H1 (cell line): ENCODE results near the gene SNAPC2. TPM values are rescaled to one million over a fixed set of nuclear protein-coding genes. Genes with fewer than 3 reads are reported as not detected.
A peak's percentile ranks its signal among the peaks of the same experiment; 100 is the strongest.

Experiments
- CTCF ChIA-PET: fragments of 300-600 bp; sonication (Branson Sonifier 250); formaldehyde crosslinking; loops from one replicate; lab custom pipeline; 2021; ENCODE audit not compliant: partially characterized antibody; lab: Charles Lee
- POLR2A ChIA-PET: fragments of 300-600 bp; sonication (Branson Sonifier 250); formaldehyde crosslinking; loops from one replicate; lab custom pipeline; 2021; ENCODE audit warnings: inconsistent platforms; ENCODE audit not compliant: partially characterized antibody; lab: Charles Lee
- DNase-seq, 2 experiments: peaks; one replicate each; pipeline versions ENCODE4 v3.0.0 to v3.0.0-alpha.2; 2010 to 2022; ENCODE audit warnings: low spot score in 2 of 2, low read depth in 1 of 2, mixed read lengths in 1 of 2
- FAIRE-seq: peaks from 2 replicates; lab custom pipeline; 2011; peaks lifted over from hg19 to GRCh38; lab: Jason Lieb, UNC
- H2AFZ ChIP-seq: 2 replicates; pipeline ENCODE4 v1.8.1; 2012; ENCODE audit warnings: low read length, inconsistent platforms
- H2AK5ac ChIP-seq: 2 replicates; pipeline ENCODE4 v1.6.1; 2013; ENCODE audit warnings: low read depth, low read length
- H2BK120ac ChIP-seq: replicated peaks from 2 replicates; pipeline ENCODE3; 2013; ENCODE audit warnings: low read depth, low read length, inconsistent platforms
- H2BK12ac ChIP-seq: 2 replicates; pipeline ENCODE4 v1.6.1; 2013; ENCODE audit warnings: low read depth, low read length
- H2BK15ac ChIP-seq: 2 replicates; pipeline ENCODE4 v1.6.1; 2013; ENCODE audit warnings: low read length
- H2BK20ac ChIP-seq: 2 replicates; pipeline ENCODE4 v1.6.1; 2013; ENCODE audit warnings: low read length
- H2BK5ac ChIP-seq: 2 replicates; pipeline ENCODE4 v1.6.1; 2013; ENCODE audit warnings: low read depth, low read length
- H3K14ac ChIP-seq: 2 replicates; pipeline ENCODE4 v1.6.1; 2013; ENCODE audit warnings: inconsistent platforms; ENCODE audit not compliant: insufficient read length
- H3K18ac ChIP-seq: 2 replicates; pipeline ENCODE4 v1.6.1; 2013; ENCODE audit warnings: low read length; ENCODE audit errors: extremely low read depth
- H3K23ac ChIP-seq: 2 replicates; pipeline ENCODE4 v1.6.1; 2013; ENCODE audit warnings: inconsistent platforms; ENCODE audit not compliant: insufficient read length
- H3K23me2 ChIP-seq: 2 replicates; pipeline ENCODE4 v1.6.1; 2013; ENCODE audit warnings: low read depth, low read length
- H3K27ac ChIP-seq: 2 replicates; pipeline ENCODE4 v1.6.1; 2011; ENCODE audit warnings: low read depth, low read length, inconsistent platforms
- H3K27me3 ChIP-seq, 4 experiments: replicated peaks in 1 of 4; 1 replicate in 1 of 4; 2 replicates in 3 of 4; pipeline versions ENCODE4 v1.6.1 to v1.8.1; 2011 to 2013; ENCODE audit warnings: low read length in 3 of 4, mild to moderate bottlenecking in 3 of 4, inconsistent platforms in 2 of 4, mixed read lengths in 2 of 4, moderate library complexity in 1 of 4; ENCODE audit not compliant: control insufficient read depth in 3 of 4, insufficient read depth in 3 of 4; ENCODE audit errors: extremely low read depth in 1 of 4
- H3K36me3 ChIP-seq, 4 experiments: 2 replicates each; pipeline versions ENCODE4 v1.6.1 to v1.8.1; 2011 to 2013; ENCODE audit warnings: mild to moderate bottlenecking in 4 of 4, low read length in 3 of 4, moderate library complexity in 2 of 4, control low read depth in 1 of 4, inconsistent platforms in 1 of 4; ENCODE audit not compliant: insufficient read depth in 4 of 4, control insufficient read depth in 2 of 4
- H3K4ac ChIP-seq: replicated peaks from 2 replicates; pipeline ENCODE3; 2013; ENCODE audit warnings: low read length, low read depth, mixed read lengths, inconsistent platforms; ENCODE audit not compliant: insufficient read length
- H3K4me1 ChIP-seq, 4 experiments: replicated peaks in 1 of 4; 1 replicate in 1 of 4; 2 replicates in 3 of 4; pipeline versions ENCODE4 v1.6.1 to v1.8.1; 2011 to 2013; ENCODE audit warnings: low read length in 3 of 4, inconsistent platforms in 2 of 4, mixed read lengths in 1 of 4; ENCODE audit not compliant: insufficient read depth in 4 of 4, control insufficient read depth in 3 of 4
- H3K4me2 ChIP-seq, 2 experiments: 2 replicates each; pipeline versions ENCODE4 v1.6.1 to v1.8.1; 2011 to 2013; ENCODE audit warnings: low read depth in 2 of 2, low read length in 2 of 2, control low read depth in 1 of 2, inconsistent platforms in 1 of 2, mild to moderate bottlenecking in 1 of 2; ENCODE audit not compliant: insufficient read depth in 1 of 2
- H3K4me3 ChIP-seq, 4 experiments: fragments of 200-600, 300-600 bp in 1 of 4; sonication (generic), shearing (Covaris generic), sonication (Bioruptor Twin) in 1 of 4; 2 replicates each; pipeline versions ENCODE4 v1.5.1 to v1.8.1; 2011 to 2016; ENCODE audit warnings: low read length in 4 of 4, low read depth in 3 of 4, control low read depth in 2 of 4, inconsistent platforms in 2 of 4, mild to moderate bottlenecking in 2 of 4, mixed read lengths in 1 of 4, moderate library complexity in 1 of 4; ENCODE audit not compliant: insufficient read depth in 2 of 4; ENCODE audit errors: extremely low read depth in 1 of 4
- H3K56ac ChIP-seq: replicated peaks from 2 replicates; pipeline ENCODE3; 2013; ENCODE audit warnings: low read depth, mild to moderate bottlenecking, mixed read lengths, low read length, inconsistent platforms; ENCODE audit not compliant: insufficient read length
- H3K79me1 ChIP-seq: 2 replicates; pipeline ENCODE4 v1.6.1; 2013; ENCODE audit warnings: low read depth, low read length, control low read depth
- H3K79me2 ChIP-seq, 2 experiments: 2 replicates each; pipeline versions ENCODE4 v1.6.1 to v1.8.1; 2012 to 2013; ENCODE audit warnings: low read length in 2 of 2, mild to moderate bottlenecking in 2 of 2, inconsistent platforms in 1 of 2; ENCODE audit not compliant: insufficient read depth in 2 of 2, control insufficient read depth in 1 of 2
- H3K9ac ChIP-seq, 4 experiments: replicated peaks in 1 of 4; 1 replicate in 1 of 4; 2 replicates in 3 of 4; pipeline versions ENCODE4 v1.6.1 to v1.8.1; 2011 to 2013; ENCODE audit warnings: low read depth in 3 of 4, low read length in 3 of 4, control low read depth in 2 of 4, mild to moderate bottlenecking in 2 of 4, moderate library complexity in 2 of 4, inconsistent platforms in 1 of 4; ENCODE audit errors: extremely low read depth in 1 of 4
- H3K9me3 ChIP-seq, 2 experiments: 2 replicates each; pipeline versions ENCODE4 v1.6.1 to v1.8.1; 2012 to 2013; ENCODE audit warnings: mild to moderate bottlenecking in 2 of 2, moderate library complexity in 2 of 2, control low read depth in 1 of 2, inconsistent platforms in 1 of 2, low read depth in 1 of 2, low read length in 1 of 2, mixed read lengths in 1 of 2; ENCODE audit not compliant: insufficient read depth in 2 of 2
- H4K20me1 ChIP-seq, 2 experiments: replicated peaks in 1 of 2; 2 replicates each; pipeline versions ENCODE3 to v1.8.1; 2011 to 2013; ENCODE audit warnings: inconsistent platforms in 2 of 2, low read length in 2 of 2, mild to moderate bottlenecking in 1 of 2; ENCODE audit not compliant: insufficient read depth in 2 of 2, control insufficient read depth in 1 of 2
- H4K5ac ChIP-seq: 2 replicates; pipeline ENCODE4 v1.6.1; 2013; ENCODE audit warnings: low read length, low read depth, mixed read lengths, inconsistent platforms; ENCODE audit not compliant: insufficient read length
- H4K8ac ChIP-seq: 2 replicates; pipeline ENCODE4 v1.8.0; 2013; ENCODE audit warnings: mild to moderate bottlenecking, moderate library complexity, low read length, inconsistent platforms; ENCODE audit not compliant: insufficient read depth; ENCODE audit errors: extremely low read depth
- H4K91ac ChIP-seq: replicated peaks from 2 replicates; pipeline ENCODE3; 2013; ENCODE audit warnings: low read length, mixed read lengths, inconsistent platforms; ENCODE audit not compliant: insufficient read length
- ASH2L ChIP-seq: fragments of 200-600, 300-600 bp; sonication (generic); IDR thresholded peaks from one replicate; pipeline ENCODE4 v1.7.1; 2017; ENCODE audit warnings: low read length
- HDAC2 ChIP-seq, 2 experiments: fragments of 300-600 bp in 1 of 2; sonication (generic) in 1 of 2; IDR thresholded peaks; 2 replicates each; pipeline ENCODE4 v1.6.1; 2011 to 2012; ENCODE audit warnings: low read depth in 2 of 2, low read length in 2 of 2, mild to moderate bottlenecking in 2 of 2, moderate library complexity in 2 of 2, borderline replicate concordance in 1 of 2, inconsistent platforms in 1 of 2
- PHF8 ChIP-seq: fragments of 200-600 bp; sonication (generic); conservative IDR thresholded peaks from 2 replicates; pipeline ENCODE4 v1.7.1; 2012; ENCODE audit warnings: low read depth, mild to moderate bottlenecking, inconsistent platforms, low read length, moderate library complexity
- SIX5 ChIP-seq: IDR thresholded peaks from 2 replicates; pipeline ENCODE4 v1.6.1; 2011; ENCODE audit warnings: mild to moderate bottlenecking, low read depth, low read length
- SP2 ChIP-seq: IDR thresholded peaks from 2 replicates; pipeline ENCODE4 v1.6.1; 2012; ENCODE audit warnings: mild to moderate bottlenecking, low read length, inconsistent platforms
- TCF12 ChIP-seq: IDR thresholded peaks from 2 replicates; pipeline ENCODE4 v1.6.1; 2011; ENCODE audit warnings: low read depth, mild to moderate bottlenecking, low read length
- YY1 ChIP-seq: IDR thresholded peaks from 2 replicates; pipeline ENCODE4 v1.6.1; 2011; ENCODE audit warnings: low read depth, mild to moderate bottlenecking, low read length
- WGBS, 2 experiments: shearing (Covaris generic) in 1 of 2; methylation state at CpG; one replicate each; pipeline versions ENCODE4 v1.1.6 to v1.1.7; 2013 to 2015; ENCODE audit warnings: low lambda C conversion rate in 2 of 2, mixed read lengths in 2 of 2, inconsistent platforms in 1 of 2, low coverage in 1 of 2, missing lambda C conversion rate in 1 of 2; ENCODE audit not compliant: insufficient replicate concordance in 2 of 2, insufficient coverage in 1 of 2, insufficient read length in 1 of 2; ENCODE audit errors: extremely low coverage in 1 of 2, missing lambda C conversion rate in 1 of 2; 5-methylcytosine and 5-hydroxymethylcytosine counted together
- polyA plus RNA-seq, 7 experiments: library from polyadenylated mRNA; depleted of rRNA in 3 of 7; stranded (reverse) in 5 of 7; unstranded in 2 of 7; fragments of >200 nt in 5 of 7; fragments of 200-250 nt in 2 of 7; gene quantifications; 1 replicate in 5 of 7; 2 replicates in 1 of 7; 4 replicates in 1 of 7; pipeline versions ENCODE4 v1.2.1 to v1.2.3, GENCODE V29; 2011 to 2013; ENCODE audit warnings: missing spikeins in 2 of 7, mixed read lengths in 2 of 7
- total RNA-seq: library from RNA; stranded (reverse); fragmentation: NEBNext Ultra II Directional; extraction: Animal tissue kit (Norgen Biotek cat#: 25700); gene quantifications from 2 replicates; pipeline ENCODE4 v1.2.1, GENCODE V29; 2021
- TF ChIP-seq, protein P1 (sequence below): IDR thresholded peaks from 2 replicates; pipeline ENCODE4 v1.6.1; 2012; ENCODE audit warnings: inconsistent platforms
- TF ChIP-seq, protein P2 (sequence below): IDR thresholded peaks from 2 replicates; pipeline ENCODE4 v1.6.1; 2012; ENCODE audit warnings: inconsistent platforms

SNAPC2 gene
- total and polyA plus RNA-seq, 2 of the 8 experiments (the other 6 are each of a cell fraction or from before 2014, with no cell fraction given): 18.2 to 20.3 TPM

DNA sequence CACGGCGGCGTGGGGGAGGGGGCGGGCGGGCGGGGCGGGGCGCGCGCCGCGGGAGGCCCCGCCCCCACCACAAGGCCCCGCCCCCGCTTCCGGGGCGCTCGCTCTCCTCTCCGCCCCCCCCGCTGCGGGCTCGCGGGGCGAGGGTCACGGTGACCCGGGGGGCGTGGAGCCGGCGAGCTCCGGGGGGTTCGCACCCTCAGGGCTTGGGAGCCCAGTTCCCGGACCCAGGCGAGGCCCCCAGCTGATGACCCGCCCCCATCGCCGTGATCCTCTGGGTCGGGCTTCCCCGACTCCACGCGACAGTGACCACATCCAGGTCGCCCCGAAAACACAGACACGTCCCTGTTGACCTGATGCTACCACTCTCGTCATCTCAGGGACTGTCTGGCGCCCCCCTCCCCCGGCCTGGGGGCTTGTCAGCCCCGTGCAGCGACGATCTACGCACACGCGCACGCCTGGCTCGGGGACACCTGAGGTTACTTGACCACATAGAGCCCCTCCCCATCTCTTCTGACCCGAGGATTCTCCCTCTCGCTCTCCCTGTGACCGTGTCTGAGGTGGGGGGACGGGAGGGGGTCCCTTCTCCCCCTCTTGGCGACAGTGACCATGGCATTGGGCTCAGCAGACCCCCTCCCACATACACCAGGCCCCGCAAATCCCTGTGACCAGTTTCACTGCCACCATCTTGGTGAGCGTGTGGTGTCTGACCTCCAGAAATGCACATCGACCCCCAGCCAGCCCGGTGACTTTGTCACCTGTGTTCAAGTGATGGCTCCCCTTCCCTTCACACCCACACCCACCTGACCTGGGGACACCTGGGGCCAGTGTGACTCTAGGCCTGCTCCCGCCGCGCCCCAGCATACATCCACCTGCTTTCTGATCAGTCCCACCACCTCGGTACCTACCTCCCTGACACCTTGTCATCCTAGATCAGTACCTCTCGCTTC is 15.8 kb upstream of the SNAPC2 start:
- peak overlapping the region; percentile 78 for H3K18ac ChIP-seq
- H3K4me1 ChIP-seq: peaks cover 0 to 13% (median 7%) of the 10 kb centered on the region in 4 experiments; a peak in 5 of 7 replicates
- no peak overlapping the region for H2BK120ac ChIP-seq
- 32% methylated on average over 29 of the region's 68 CpGs; no CpG with 5 or more reads in 1 of the 2 experiments for WGBS, 2 experiments
- H3K14ac ChIP-seq: no peak overlapping the region
- peak overlapping the region; percentile 92 for H3K56ac ChIP-seq
- H2BK20ac ChIP-seq: no peak overlapping the region
- no peaks in the 10 kb centered on the region for H3K27me3 ChIP-seq
- DNase-seq: no peak
- no peak overlapping the region for H3K27ac ChIP-seq
- H2AK5ac ChIP-seq: no peak overlapping the region
- H3K23ac ChIP-seq: no peak overlapping the region
- peaks cover 11% of the 10 kb centered on the region for H3K79me1 ChIP-seq
- H2BK15ac ChIP-seq: no peak overlapping the region
- H3K9me3 ChIP-seq: no peaks in the 10 kb centered on the region
- peak overlapping the region; percentile 97; the same call in 1 of the 2 replicates for H4K8ac ChIP-seq
- no peak overlapping the region for H2AFZ ChIP-seq
- H2BK5ac ChIP-seq: 0 out of 2 replicates have a peak overlapping the region, but pooled peaks have one; percentile 68
- no peak for FAIRE-seq
- H3K23me2 ChIP-seq: peaks cover 13% of the 10 kb centered on the region
- H4K91ac ChIP-seq: peak overlapping the region; percentile 74
- no peak overlapping the region for H3K4ac ChIP-seq
- H3K36me3 ChIP-seq: no peaks in the 10 kb centered on the region; a peak in 2 of 8 replicates
- POLR2A ChIA-PET: interaction anchor here (0.7 to 5.0 kb wide), 12 partner anchors 8 to 47 kb away, joined by 3 to 22 read pairs (median 4); partner anchors contain the start of genes LRRC8E, SNAPC2 and TGFBR3L
- peak overlapping the region; percentile 25 to 62 (median 44); a peak in 6 of 7 replicates for H3K9ac ChIP-seq
- 0 out of 2 replicates have a peak overlapping the region, but pooled peaks have one; percentile 62 for H2BK12ac ChIP-seq
- CTCF ChIA-PET: interaction anchor here (0.5 to 4.9 kb wide), 16 partner anchors 11 to 1703 kb away, joined by 3 to 14 read pairs (median 4); partner anchors contain the start of gene TGFBR3L
- peak overlapping the region; percentile 45 to 91 (median 82) for H3K4me3 ChIP-seq
- H3K79me2 ChIP-seq: peaks cover 0 to 22% of the 10 kb centered on the region in 2 experiments; a peak in 2 of 4 replicates
- H3K4me2 ChIP-seq: peak overlapping the region; percentile 90 to 97
- peaks cover 3 to 14% of the 10 kb centered on the region in 2 experiments for H4K20me1 ChIP-seq
- peak overlapping the region; percentile 97 for H4K5ac ChIP-seq
- TF ChIP-seq, protein P1, sequence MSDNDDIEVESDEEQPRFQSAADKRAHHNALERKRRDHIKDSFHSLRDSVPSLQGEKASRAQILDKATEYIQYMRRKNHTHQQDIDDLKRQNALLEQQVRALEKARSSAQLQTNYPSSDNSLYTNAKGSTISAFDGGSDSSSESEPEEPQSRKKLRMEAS: 0 out of 2 replicates have a peak, but pooled peaks have one; percentile 13
- no peak for TF ChIP-seq SIX5
- TF ChIP-seq SP2: no peak
- TF ChIP-seq HDAC2 (IDR thresholded peaks at IDR 0.05; ENCODE audit: borderline replicate concordance in 1 of 2, low read depth in 2 of 2, low read length in 2 of 2): peak in 1 of 2 experiments; percentile 50; a peak in 1 of 4 replicates
- no peak for TF ChIP-seq PHF8
- TF ChIP-seq, protein P2, sequence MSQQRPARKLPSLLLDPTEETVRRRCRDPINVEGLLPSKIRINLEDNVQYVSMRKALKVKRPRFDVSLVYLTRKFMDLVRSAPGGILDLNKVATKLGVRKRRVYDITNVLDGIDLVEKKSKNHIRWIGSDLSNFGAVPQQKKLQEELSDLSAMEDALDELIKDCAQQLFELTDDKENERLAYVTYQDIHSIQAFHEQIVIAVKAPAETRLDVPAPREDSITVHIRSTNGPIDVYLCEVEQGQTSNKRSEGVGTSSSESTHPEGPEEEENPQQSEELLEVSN: no peak
- TF ChIP-seq YY1: no peak
- no peak for TF ChIP-seq TCF12
- no peak for TF ChIP-seq ASH2L
